Thyroid gland (tissue), 4 donors: Measurements from ENCODE around the gene ANXA6.

Source experiments
- CTCF ChIP-seq, 6 experiments: fragments of 200-600 bp in 3 of 6; fragments of 450-650 bp in 3 of 6; sonication (generic) in 3 of 6; IDR thresholded peaks; one replicate each; pipeline ENCODE4 v1.5.1; 2016 to 2019; ENCODE audit warnings: antibody characterized with exemption in 6 of 6, mild to moderate bottlenecking in 2 of 6, inconsistent platforms in 1 of 6, moderate library complexity in 1 of 6
- POLR2A ChIP-seq, 2 donors: fragments of 450-650 bp; IDR thresholded peaks; one replicate each; pipeline ENCODE4 v1.6.1; 2017; ENCODE audit warnings: antibody characterized with exemption in 2 of 2, mild to moderate bottlenecking in 2 of 2, moderate library complexity in 1 of 2

GRCh38 chr5:151191661-151192060 lies 34.1 kb upstream of the ANXA6 start:
- TF ChIP-seq CTCF (IDR thresholded peaks at IDR 0.05) (no peak), POLR2A (IDR thresholded peaks at IDR 0.05) (no peak)
